ENCODE data around the gene PMEPA1.

DNA sequence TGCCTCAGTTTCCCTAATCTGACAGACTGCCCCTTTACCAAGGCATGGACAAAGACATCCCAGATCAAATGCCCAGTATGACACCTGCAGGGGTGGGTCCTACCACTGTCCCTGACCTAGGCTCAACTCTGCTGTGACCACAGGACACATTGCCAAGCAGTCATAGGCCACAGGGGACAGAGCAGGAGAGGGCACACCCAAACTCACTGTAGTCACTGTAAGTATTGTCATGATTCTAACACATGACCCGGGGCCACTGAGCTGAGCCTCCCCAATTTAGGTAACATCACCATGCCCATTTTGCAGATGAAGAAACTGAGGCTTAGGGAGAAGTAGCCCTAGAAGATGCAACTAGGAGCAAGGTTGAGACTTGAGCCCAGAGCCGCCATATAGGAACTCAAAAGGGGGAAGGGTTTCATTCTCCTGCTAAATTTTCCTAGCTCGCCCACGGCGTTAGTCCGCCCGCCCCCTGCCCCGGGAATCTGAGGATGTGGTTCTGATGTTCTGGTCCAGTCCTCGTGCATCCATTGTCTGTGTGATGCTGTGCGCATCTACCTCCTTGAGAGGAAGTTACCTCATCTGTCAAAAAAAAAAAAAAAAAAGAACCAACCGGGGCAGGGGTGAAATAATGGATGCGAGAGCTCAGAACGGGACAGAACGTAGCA is 44.8 kb downstream of the PMEPA1 start:
- TF ChIP-seq EZH2 (IDR thresholded peaks at IDR 0.05; ENCODE audit: insufficient read depth, poor library complexity, severe bottlenecking) (no peak), EZH2phosphoT487 (IDR thresholded peaks at IDR 0.05; ENCODE audit: insufficient read depth, low read depth) (no peak)
